Glutamatergic neuron (in vitro differentiated cells): ENCODE measurements around the gene GRIP2. TPM values are rescaled to one million over a fixed set of nuclear protein-coding genes. Genes with fewer than 3 reads are reported as not detected.

ENCODE experiments used
- DNase-seq: peaks from one replicate; pipeline ENCODE4 v3.0.0; 2022
- H3K27ac Mint-ChIP-seq: one replicate; pipeline ENCODE4 v1.8.0; 2020; ENCODE audit warnings: mild to moderate bottlenecking, mixed read lengths, inconsistent platforms; ENCODE audit not compliant: unreplicated experiment
- H3K27me3 Mint-ChIP-seq: one replicate; pipeline ENCODE4 v1.8.0; 2020; ENCODE audit warnings: mild to moderate bottlenecking, moderate library complexity, mixed read lengths, inconsistent platforms; ENCODE audit not compliant: unreplicated experiment
- H3K36me3 Mint-ChIP-seq: one replicate; pipeline ENCODE4 v1.8.0; 2020; ENCODE audit warnings: mild to moderate bottlenecking, mixed read lengths, inconsistent platforms; ENCODE audit not compliant: unreplicated experiment
- H3K4me1 Mint-ChIP-seq: one replicate; pipeline ENCODE4 v1.8.0; 2020; ENCODE audit warnings: mild to moderate bottlenecking, low read depth, mixed read lengths, inconsistent platforms; ENCODE audit not compliant: unreplicated experiment
- H3K4me3 Mint-ChIP-seq: one replicate; pipeline ENCODE4 v1.8.0; 2020; ENCODE audit warnings: mild to moderate bottlenecking, mixed read lengths, inconsistent platforms; ENCODE audit not compliant: unreplicated experiment
- H3K9me3 Mint-ChIP-seq: one replicate; pipeline ENCODE4 v1.8.0; 2020; ENCODE audit warnings: mild to moderate bottlenecking, moderate library complexity, mixed read lengths, inconsistent platforms; ENCODE audit not compliant: unreplicated experiment
- CTCF ChIP-seq: fragments of 200-600 bp; sonication (generic); IDR thresholded peaks from one replicate; pipeline ENCODE4 v1.5.0; 2021; ENCODE audit not compliant: partially characterized antibody, unreplicated experiment
- total RNA-seq: library from RNA; stranded (reverse); fragmentation: NEBNext Ultra II Directional; extraction: Animal tissue kit (Norgen Biotek cat#: 25700); gene quantifications from one replicate; pipeline ENCODE4 v1.2.1, GENCODE V29; 2021; ENCODE audit not compliant: unreplicated experiment

GRIP2 gene
- total RNA-seq, 1 donor from 2014 or later: 0.34 TPM

GRCh38 chr3:14473411-14473891, 66.7 kb downstream of the GRIP2 start:
- TF ChIP-seq CTCF: no peak
- H3K4me3 Mint-ChIP-seq: no peak overlapping the region
- peaks cover 6% of the 10 kb centered on the region for H3K27me3 Mint-ChIP-seq
- no peaks in the 10 kb centered on the region for H3K4me1 Mint-ChIP-seq
- peaks cover 7% of the 10 kb centered on the region for H3K36me3 Mint-ChIP-seq
- no peak overlapping the region for H3K27ac Mint-ChIP-seq
- no peaks in the 10 kb centered on the region for H3K9me3 Mint-ChIP-seq
- no peak for DNase-seq

- Mint-ChIP-seq H3K27me3 (peaks cover 6% of the 10 kb centered on the region), H3K9me3 (no peaks in the 10 kb centered on the region), H3K36me3 (peaks cover 7% of the 10 kb centered on the region), H3K27ac (no peak overlapping the region), H3K4me1 (no peaks in the 10 kb centered on the region), H3K4me3 (no peak overlapping the region)
- TF ChIP-seq CTCF: no peak
- no peak for DNase-seq
Measured at GRCh38 chr3:14472471-14473351, 67.4 kb downstream of the GRIP2 start.

GRCh38 chr3:14471690-14472089, 68.5 kb downstream of the GRIP2 start:
- H3K27ac Mint-ChIP-seq: no peak overlapping the region
- peaks cover 7% of the 10 kb centered on the region for H3K36me3 Mint-ChIP-seq
- no peaks in the 10 kb centered on the region for H3K4me1 Mint-ChIP-seq
- no peaks in the 10 kb centered on the region for H3K9me3 Mint-ChIP-seq
- H3K4me3 Mint-ChIP-seq: no peak overlapping the region
- no peak for DNase-seq
- H3K27me3 Mint-ChIP-seq: peaks cover 6% of the 10 kb centered on the region
- TF ChIP-seq CTCF: no peak

- Mint-ChIP-seq H3K27me3 (peaks cover 6% of the 10 kb centered on the region), H3K9me3 (no peaks in the 10 kb centered on the region), H3K4me3 (no peak overlapping the region), H3K36me3 (peaks cover 7% of the 10 kb centered on the region), H3K27ac (no peak overlapping the region), H3K4me1 (no peaks in the 10 kb centered on the region)
- no peak for DNase-seq
- no peak for TF ChIP-seq CTCF
Measured at GRCh38 chr3:14471016-14471415, 69.1 kb downstream of the GRIP2 start.

- peaks cover 6% of the 10 kb centered on the region for H3K27me3 Mint-ChIP-seq
- TF ChIP-seq CTCF: no peak
- no peaks in the 10 kb centered on the region for H3K9me3 Mint-ChIP-seq
- peaks cover 7% of the 10 kb centered on the region for H3K36me3 Mint-ChIP-seq
- no peak overlapping the region for H3K4me3 Mint-ChIP-seq
- no peak for DNase-seq
- H3K27ac Mint-ChIP-seq: no peak overlapping the region
- no peaks in the 10 kb centered on the region for H3K4me1 Mint-ChIP-seq
Measured at GRCh38 chr3:14470461-14470860, 69.7 kb downstream of the GRIP2 start.
